GM19025 (cell line): Measurements from ENCODE around the gene ADCY9.

Source experiments
- ATAC-seq: cut with Tn5 transposase; IDR thresholded peaks from one replicate; pipeline ENCODE4 v1.9.1; 2021; ENCODE audit warnings: mild to moderate bottlenecking, low read depth, moderate library complexity; ENCODE audit not compliant: unreplicated experiment

The ADCY9 gene

GRCh38 chr16:4096509-4096908 lies 19.7 kb downstream of the ADCY9 start:
- no peak for ATAC-seq

DNA sequence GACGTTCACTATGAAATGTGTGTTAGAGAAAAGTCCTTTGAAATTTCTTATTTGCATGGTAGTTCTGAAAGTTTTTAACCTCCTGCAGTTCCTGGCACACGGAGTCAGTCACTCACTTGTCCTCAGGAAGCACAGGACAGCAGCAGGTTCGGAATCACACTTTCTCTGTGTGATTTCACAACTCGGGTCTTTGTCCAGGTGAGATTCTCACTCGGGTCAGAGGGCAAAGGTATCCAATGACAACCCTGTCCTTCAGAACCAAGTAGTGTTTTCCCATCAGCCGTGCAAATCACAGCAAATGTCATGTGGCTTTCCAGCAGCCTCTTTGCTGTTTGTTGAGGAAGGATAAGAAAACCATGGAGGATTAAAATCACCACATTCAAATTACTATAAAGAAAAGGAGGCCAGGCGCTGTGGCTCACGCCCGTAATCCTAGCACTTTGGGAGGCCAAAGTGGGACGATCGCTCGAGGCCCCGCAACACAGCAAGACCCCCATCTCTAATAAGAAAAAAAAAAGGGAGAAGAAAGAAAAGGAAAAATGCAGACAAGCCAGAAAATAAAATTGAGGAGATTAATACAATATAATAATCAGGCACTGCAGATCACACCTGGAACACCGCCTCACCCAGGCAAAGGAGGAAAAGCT lies 22.0 kb downstream of the ADCY9 start:
- no peak for ATAC-seq

- ATAC-seq = no peak
Observed at GRCh38 chr16:4093495-4094126, 22.6 kb downstream of the ADCY9 start.

DNA sequence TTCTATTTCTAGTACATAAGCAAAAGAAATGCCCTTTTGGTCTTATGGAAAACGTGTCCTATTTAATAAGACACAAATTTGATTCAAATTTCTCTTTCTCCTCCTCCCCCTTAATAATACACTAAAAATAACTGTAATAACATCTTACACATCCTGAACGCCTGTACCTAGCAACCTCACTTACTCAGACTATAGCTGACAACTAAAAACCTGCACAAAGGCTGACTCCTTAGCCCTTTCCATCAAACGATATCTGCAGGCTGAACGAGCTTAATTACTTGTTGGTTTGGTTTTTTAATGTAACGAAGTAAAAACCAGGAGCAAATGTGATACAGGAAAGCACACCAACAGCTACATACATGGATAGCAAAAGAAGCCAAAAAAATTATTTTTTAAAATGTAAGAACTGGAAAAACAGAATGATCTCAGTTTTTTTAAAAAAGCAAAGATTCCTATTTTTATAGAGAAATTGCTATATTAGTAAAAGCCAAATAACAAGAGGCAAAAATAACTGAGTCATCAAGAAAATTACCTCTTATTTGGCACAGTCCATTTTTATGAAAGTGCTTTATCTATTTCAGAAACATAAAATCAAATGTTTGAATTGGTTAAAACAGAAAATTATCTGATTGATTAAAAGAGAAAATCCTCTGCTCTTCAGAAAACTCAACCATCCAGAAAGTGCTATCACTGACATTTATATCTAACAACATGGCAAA lies 23.5 kb downstream of the ADCY9 start:
- no peak for ATAC-seq

DNA sequence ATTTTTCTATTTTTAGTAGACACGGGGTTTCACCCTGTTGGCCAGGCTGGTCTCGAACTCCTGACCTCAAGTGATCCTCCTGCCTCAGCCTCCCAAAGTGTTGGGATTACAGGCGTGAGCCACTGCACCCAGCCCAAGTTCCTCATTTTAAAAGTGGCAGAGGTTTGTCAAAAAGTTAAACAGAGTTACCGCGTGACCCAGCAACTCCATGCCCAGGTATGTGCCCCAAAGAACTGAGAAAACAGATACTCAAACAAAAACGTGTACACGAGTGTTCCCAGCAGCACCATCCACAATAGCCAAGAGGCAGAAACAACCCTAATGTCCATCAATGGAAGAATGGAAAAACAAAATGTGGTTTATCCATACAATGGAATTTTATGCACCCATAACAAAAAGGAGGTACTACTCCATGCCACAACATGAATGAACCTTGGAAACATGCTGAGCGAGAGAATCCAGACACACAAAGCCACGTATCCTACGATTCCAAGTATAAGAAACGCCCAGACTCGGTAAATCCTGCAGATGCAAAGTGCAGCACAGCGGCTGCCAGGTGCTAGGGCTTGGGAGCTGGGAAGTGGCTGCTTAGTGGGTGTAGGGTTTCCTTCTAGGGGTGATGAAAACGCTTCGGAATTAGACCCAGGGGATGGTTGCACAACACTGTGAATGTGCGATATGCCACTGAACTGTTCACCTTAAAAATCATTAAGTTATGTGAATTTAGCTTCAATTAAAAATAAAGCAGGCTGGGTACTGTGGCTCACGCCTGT lies 24.8 kb downstream of the ADCY9 start:
- ATAC-seq = no peak

- ATAC-seq = no peak
Observed at GRCh38 chr16:4090351-4090851, 25.8 kb downstream of the ADCY9 start.

GRCh38 chr16:4089811-4090301 lies 26.4 kb downstream of the ADCY9 start:
- no peak for ATAC-seq

GRCh38 chr16:4089251-4089810 lies 26.9 kb downstream of the ADCY9 start:
- ATAC-seq = no peak

GRCh38 chr16:4087990-4088577 lies 28.2 kb downstream of the ADCY9 start:
- no peak for ATAC-seq

- no peak for ATAC-seq
Observed at GRCh38 chr16:4087099-4087885, 28.9 kb downstream of the ADCY9 start.

DNA sequence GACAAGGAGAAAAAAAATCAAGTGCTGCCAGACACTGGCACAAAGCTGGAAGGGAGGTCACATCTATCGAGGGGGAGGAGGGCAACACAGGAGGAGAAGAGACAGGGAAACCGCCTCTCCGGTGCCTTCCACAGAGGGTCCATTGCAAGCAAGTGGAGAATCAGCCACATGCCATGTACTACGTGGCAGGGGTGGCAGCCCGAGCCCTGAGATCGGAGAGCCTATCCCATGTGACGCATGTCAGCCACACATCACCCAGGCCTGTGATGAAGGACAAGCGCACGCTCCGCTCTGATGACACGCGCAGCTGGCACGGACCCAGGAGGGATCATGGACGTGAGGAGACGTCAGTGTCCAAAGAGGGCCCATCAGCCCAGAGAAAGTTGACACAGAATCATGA lies 30.1 kb downstream of the ADCY9 start:
- ATAC-seq = no peak

- no peak for ATAC-seq
Observed at GRCh38 chr16:4085405-4085970, 30.8 kb downstream of the ADCY9 start.

- ATAC-seq = no peak
Observed at GRCh38 chr16:4083347-4083870, 32.8 kb downstream of the ADCY9 start.

DNA sequence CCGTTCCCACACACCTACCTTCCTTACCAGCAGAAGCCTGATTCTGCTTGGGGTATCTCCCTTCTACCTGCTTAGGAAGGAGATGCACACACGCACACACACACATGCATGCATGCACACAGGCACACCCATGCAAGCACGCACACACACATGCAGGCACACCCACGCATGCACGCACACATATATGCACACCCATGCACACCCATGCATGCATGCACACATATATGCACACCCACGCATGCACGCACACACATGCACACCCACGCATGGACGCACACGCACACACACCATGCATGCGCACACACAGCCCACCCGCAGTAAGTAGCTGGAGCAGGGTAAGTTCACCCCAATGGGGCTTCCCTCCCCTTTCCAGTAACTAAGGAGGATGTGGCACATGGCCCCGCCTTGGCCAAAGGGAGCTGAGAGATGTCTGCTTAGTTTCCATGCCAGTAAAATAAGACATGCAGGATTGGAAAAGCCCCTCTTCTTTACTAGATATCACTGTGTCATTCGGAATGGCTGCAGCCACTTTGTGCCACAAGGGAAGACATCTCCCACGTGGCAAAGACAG lies 33.7 kb downstream of the ADCY9 start:
- no peak for ATAC-seq

- ATAC-seq = no peak
Observed at GRCh38 chr16:4081521-4082021, 34.7 kb downstream of the ADCY9 start.

GRCh38 chr16:4081047-4081446 lies 35.2 kb downstream of the ADCY9 start:
- no peak for ATAC-seq

DNA sequence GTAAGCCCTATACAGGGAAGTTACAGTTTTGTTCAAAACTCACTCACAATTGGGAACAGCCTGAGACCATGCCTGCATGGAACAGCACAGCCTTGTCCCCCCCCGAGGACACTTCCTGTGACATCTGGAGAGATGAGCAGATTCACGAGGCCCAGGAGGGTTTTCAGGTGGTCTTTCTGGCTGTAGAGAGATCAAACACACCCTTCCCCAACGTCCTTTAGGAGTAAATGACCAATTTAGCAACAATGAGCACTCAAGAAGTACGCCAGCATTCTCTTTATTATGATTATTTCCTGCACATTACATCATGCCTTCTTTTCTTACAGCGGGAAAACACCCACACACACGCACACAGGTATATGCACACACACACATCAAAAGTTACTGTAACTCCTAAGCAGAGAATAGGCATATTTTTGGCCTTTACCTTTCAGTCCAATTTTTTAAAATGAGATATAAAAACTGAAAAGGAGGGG lies 39.0 kb downstream of the ADCY9 start:
- no peak for ATAC-seq

DNA sequence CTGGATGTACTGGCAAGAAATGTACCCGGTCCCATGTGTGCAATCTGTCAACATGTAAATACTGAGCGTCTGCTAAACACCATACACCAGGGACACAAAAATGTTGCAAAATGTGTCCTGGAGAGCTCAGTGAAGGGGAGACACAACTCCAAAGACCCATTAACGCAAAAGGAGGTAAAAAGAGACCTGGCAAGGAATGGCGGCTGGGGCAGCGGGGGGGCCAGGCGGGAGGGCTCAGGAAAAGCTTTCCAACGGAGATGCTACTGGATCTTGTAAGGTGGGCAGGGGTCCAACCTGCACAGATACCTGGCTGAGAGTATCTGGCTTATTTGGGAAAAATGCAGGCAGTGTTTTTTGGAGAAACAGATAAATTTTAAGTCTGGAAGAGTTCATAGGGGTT lies 40.7 kb downstream of the ADCY9 start:
- ATAC-seq = no peak
